Activated CD8-positive, alpha-beta memory T cell treated with anti-CD3 and anti-CD28 coated beads for 36 hours (primary cell): ENCODE measurements around the gene HIPK2. TPM values are rescaled to one million over a fixed set of nuclear protein-coding genes. Genes with fewer than 3 reads are reported as not detected.

Source experiments
- CTCF ChIA-PET: fragments of 350-600 bp; sonication (Branson Sonifier 250); formaldehyde crosslinking; loops from one replicate; lab custom pipeline; 2021; ENCODE audit warnings: antibody characterized with exemption; lab: Charles Lee
- POLR2A ChIA-PET: fragments of 350-600 bp; sonication (Branson Sonifier 250); formaldehyde crosslinking; loops from one replicate; lab custom pipeline; 2021; ENCODE audit warnings: antibody characterized with exemption; lab: Charles Lee
- total RNA-seq, 2 experiments: library from RNA; stranded (reverse); gene quantifications; one replicate each; pipeline ENCODE4 v1.2.3, GENCODE V29; 2021

The HIPK2 gene
- total RNA-seq, 2 experiments from 2014 or later: 18.7 to 19.9 TPM

DNA sequence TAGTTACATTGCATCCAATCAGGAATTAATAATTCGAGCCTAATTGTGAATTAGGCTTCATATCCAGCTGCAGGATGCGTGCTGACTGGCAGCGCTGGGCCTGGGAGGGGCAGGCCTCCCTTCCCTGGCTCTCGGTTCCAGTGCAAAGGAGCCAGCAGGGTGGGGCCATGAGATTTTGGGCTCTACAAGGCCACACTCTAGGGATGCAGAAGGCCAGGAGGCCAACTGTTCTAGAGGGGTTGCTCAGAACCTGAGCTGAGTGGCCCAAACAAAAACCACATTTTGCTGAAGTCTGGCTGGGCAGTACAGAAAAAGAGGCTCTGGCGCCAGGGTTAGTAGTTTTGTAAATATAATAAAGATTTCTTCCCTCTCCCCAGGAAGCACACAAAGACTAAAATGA lies 182.0 kb downstream of the HIPK2 start:
- ChIA-PET CTCF (no interaction called here), POLR2A (no interaction called here)

DNA sequence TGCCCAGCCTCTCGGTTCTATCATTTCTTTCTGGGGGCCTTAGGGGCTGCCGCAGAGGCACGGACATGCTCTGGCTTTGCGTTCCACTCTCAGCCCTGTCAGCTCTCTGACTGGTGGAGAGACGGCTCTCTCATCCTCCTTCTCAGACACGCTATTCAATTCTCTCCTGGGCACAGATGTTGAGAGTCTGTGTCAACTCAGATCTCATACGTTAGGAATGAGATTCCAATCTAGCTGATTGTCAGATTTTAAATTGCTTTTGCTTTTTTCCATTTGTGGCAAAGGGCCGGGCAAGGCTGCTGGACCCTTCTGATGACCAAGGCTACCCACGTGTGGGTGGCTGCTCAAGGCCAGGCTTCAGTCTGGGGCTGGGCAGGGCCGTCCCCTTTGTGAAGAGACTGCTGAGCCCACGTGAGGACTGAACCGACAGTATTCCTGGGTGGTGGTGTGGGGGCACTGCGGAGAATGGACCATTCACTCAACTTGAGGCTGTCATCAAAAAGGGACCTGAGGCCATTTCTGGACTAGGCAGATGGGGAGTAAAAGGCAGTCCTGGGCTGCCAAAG lies 182.8 kb downstream of the HIPK2 start:
- CTCF ChIA-PET: no interaction called here
- POLR2A ChIA-PET: no interaction called here

DNA sequence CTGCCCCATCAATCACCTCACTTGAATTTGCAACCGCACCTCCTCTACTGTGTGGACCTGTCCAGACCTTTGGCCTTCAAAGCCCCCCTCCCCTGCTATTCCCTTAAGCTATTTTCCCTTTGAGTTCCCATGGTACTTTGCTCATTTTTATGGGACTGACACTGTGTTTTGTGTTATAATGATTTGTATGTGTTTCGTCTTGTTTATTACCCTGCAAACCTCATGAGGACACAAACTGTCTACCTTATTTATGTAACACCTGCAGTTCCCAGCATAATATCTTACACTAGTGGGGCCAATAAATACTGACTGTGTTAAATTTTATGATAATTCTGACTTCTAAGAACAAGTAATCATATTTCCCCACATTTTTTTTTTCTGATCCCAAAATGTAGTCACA lies 183.7 kb downstream of the HIPK2 start:
- ChIA-PET CTCF (no interaction called here), POLR2A (no interaction called here)

DNA sequence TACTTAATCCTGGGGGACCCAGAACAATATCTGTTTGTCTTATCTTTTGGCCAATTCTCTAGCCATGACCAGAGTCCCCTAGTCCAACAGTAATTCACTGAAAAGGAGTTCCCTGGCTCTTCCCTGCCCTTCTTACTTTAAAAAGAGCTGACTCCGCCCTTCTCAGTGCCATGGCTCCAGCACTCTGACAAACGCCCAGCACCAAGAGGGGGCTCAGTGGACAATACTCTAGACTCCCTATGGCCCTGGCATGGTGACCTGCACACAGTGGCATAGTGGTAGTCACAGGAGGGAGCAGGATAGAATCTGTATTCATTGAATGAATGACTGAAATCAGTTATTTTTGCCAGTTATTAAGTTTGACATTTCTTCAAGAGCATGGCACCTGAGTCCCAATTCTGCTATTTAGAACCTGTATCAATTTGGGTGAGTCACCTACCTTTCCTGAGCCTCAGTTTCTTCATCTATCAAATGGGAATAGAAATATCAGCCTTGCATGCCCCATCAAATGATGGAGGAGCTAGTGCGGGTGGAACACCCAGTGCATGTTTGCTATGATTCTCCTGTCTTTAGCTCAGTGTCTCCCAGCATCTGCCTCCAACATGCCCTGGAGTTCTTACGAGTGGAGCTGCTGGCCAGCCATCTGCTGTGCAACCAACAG lies 184.9 kb downstream of the HIPK2 start:
- ChIA-PET CTCF (no interaction called here), POLR2A (no interaction called here)

DNA sequence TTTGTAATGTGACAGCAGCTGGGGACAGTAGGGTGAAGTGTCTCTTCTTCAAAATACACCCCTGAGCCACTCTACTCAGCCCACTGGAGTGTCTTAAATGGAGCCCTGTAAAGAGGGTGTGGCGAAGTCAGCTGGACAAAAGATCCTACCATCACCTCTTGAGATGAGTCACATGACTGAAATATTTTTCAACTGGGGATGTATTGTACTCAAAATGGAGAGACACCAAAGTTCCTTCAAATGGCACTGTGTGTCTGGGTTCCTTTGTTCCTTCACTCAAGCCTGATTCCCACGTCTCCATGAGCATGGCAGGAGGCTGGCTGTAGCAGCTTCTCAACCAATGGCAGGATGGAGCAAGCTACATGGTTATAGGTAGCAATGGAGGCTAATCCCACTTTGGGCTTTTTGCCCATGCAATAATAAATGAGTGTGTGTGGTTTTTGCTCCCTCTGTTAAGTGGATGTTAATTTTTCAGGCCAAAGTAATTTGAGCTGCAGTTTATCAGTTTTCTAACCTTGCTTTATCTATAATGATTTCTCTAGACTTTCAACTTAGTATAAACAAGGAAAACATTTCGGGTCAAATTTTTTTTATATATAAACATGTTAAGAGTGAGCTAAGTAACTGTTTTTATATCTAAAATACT lies 186.1 kb downstream of the HIPK2 start:
- ChIA-PET CTCF (interaction anchor here (0.6 kb wide), 1 partner anchor 10 kb away, joined by 3 read pairs; no protein-coding TSS in a partner anchor), POLR2A (no interaction called here)

DNA sequence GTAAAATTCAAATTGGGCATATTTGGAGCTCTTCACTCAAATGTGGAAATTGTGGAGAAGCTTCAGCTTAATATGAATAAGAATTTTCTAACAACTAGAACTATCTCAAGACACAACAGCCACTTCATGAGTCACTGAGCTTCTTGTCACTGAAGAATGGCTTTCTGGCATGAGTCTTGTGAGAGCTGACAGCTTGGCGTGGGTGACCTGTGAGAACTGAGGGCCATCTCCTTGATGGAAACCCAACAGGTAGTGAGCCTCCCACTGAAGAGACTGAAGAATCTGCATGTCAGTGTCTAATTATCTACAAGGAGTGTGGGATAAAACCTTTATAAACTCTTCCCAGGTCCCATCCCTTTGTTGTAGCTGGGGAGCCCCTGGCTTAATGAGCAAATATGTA lies 188.3 kb downstream of the HIPK2 start:
- CTCF ChIA-PET: interaction anchor here (1.5 to 1.7 kb wide), 3 partner anchors 13 to 57 kb away, joined by 4 to 7 read pairs (median 4); no protein-coding TSS in a partner anchor
- POLR2A ChIA-PET: no interaction called here

DNA sequence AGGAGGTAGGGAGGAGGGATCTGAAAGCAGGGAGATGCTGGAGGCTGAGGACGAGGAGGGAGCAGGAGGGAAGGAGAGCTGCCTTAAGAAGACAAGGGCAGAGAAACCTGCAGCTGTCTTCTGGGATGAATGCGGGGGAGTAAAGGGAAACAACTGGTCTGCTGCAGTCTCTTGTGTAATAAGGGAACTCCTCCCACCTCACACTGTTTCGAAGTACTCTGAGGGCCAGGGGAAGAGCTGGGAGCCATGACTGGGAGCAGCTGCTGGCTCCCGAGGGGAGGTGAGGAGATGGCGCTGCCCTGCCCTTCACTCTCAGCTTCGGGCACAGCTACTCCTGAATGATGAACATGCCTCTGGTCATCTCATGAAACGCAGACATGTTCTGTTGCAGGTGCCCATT lies 189.2 kb downstream of the HIPK2 start:
- ChIA-PET CTCF (interaction anchor here (0.8 to 1.7 kb wide), 2 partner anchors 14 to 58 kb away, joined by 3 to 4 read pairs; no protein-coding TSS in a partner anchor), POLR2A (no interaction called here)

DNA sequence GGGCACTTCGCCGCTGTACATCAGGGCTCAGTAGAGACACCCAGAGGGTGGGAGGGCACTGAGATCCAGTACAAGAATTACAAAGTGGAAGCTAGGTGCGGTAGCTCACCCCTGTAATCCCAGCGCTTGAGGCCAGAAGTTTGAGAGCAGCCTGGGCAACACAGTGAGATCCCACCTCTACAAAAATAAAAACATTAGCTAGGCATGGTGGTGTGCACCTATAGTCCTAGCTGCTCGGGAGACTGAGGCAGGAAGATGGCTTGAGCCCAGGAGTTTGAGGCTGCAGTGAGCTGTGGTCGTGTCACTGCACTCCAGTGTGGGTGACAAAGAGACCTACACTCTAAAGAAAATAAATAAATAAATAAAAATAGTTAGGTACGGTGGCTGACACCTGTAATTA lies 190.3 kb downstream of the HIPK2 start:
- CTCF ChIA-PET: interaction anchor here (0.6 to 1.7 kb wide), 2 partner anchors 59 to 297 kb away, joined by 4 to 5 read pairs; no protein-coding TSS in a partner anchor

DNA sequence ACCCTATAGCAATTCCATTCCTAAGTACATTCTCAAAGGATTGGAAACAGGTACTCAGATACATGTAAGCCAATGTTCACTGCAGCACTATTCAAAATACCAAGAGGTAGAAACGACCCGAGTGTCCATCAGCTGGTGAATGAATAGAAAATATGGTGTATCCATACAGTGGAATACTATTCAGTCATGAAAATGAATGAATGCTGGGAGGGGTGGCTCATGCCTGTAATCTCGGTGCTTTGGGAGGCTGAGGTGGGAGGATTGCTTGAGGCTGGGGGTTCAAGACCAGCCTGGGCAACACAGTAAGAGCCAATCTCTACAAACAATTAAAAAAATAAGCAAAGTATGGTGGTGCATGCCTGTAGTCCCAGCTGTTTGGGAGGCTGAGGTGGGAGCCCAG lies 191.5 kb downstream of the HIPK2 start:
- POLR2A ChIA-PET: no interaction called here
- CTCF ChIA-PET: no interaction called here

More for the DNA sequence above, 190.3 kb downstream of the HIPK2 start:
- POLR2A ChIA-PET: no interaction called here

DNA sequence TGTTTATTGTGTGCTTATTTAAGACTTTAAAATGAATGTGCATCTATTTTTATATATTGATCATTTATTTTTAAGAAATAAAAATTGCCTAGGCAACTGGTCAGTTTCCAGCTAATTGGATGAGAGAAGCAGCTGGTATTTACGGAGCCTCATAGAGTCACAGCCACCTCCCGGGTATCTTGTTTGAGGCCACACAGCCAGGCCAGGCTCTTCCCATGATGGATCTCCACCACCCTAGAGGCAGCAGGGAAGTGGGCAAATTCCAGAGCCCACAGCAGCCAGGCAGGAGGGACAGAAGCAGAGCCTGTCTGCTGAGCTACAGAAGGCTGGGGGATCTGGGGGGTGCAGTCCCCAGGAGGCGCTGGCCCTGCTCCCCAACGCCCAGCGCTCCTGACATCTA lies 192.8 kb downstream of the HIPK2 start:
- CTCF ChIA-PET: no interaction called here
- POLR2A ChIA-PET: no interaction called here

DNA sequence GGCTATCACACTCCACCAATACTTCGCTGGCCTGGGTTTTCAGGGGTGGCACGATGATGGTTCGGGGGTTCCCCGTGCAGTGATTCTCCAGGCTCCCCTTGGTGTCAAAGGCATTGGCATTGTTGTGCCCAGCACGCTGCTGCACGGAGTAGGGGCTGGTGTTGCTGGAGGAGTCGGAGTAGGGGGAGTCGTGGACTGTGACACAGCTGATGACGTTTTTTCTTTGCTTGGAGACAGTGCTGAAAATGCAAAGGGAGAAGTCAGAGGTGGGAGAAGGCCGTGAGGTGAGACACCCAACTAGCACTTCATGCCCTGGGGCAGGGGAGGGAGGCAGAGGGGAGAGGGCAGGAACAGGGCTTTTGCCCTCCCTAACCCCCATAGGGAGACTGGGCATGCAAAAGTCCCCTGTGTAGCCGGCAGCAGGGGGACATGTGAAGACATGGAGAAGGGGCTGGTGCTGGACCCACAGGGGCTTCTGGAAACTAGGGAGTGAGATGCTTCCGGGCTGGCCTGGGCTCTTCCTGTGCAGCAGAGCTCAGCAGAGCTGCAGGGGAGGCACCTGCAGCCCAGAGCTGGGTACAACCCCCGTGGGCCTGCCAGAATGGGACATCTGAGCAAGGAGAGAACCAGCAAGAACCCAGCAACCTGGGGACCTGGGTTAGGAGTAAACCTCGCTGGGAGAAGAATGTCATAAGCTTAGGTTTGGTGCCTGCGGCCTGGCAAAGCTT lies 193.8 kb downstream of the HIPK2 start:
- CTCF ChIA-PET: no interaction called here

DNA sequence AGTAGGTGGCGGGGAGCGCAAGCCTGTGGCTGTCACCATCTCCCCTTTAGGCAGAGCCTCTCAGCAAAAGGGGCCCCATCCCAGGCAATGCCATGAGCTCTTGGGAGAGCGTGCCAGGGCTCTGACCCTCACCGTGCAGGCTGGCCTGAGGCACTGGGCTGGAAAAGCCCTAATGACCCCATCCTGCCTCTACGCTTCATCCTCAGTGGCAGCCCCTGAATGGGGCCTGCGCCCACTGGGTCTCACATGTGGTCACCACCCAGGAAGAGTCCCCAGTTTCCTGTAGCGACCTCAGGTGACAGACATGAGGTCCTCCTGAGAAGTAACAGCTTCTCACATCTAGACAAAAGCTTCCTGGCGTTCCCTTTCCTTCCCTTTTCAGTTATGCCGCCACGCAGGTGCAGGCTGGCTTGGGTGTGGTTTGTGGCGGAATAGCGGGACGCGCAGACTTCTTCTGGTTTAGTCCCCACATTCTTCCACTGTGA lies 195.1 kb downstream of the HIPK2 start:
- CTCF ChIA-PET: no interaction called here
- POLR2A ChIA-PET: no interaction called here

More for the DNA sequence above, 193.8 kb downstream of the HIPK2 start:
- POLR2A ChIA-PET: no interaction called here

DNA sequence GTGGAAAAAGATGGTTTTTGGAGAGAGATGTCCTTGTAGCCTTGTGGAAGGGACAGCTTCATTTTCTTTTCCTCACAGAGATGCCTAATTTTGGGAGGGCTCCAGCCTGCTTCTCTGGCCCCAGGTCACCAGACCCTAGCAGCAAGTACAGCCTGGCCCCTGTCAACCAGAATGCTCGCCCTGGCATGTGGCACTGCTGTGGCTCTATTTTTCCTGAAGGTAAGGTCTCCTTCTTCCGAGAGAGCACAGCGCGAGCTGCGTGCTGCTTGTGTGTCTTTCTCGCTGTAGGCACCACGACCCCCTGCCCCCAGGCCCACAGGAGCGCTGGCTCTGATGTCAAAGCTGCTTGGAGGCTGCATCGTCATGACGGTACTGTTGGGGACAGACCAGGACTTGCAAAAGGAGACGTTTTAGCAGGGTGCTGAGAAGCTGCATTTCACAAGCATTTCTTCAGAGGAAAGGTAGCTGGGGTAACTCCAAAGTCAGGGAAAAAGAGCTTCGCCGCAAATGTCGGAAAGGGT lies 195.6 kb downstream of the HIPK2 start:
- POLR2A ChIA-PET: no interaction called here
- CTCF ChIA-PET: no interaction called here

DNA sequence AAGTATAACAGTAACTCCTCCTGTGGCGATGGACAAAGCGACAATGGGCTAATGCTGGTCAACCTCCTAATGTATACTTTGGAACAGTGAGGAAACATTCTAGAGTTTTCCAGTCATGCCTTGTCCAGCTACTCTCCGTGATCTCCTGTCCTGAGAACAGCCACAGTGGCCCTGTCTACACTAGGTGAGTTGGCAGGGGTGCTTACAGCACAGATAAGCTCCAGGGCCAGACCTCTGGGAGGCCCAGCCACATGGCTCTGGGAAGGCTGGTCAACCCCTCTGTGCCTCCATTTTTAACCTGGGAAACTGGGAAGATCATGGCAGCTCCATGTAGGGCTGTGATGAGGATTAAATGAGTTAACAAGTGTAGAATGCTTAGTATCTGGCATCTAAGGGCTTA lies 197.4 kb downstream of the HIPK2 start:
- ChIA-PET POLR2A (no interaction called here), CTCF (interaction anchor here (0.5 kb wide), 1 partner anchor 85 kb away, joined by 3 read pairs; no protein-coding TSS in a partner anchor)

DNA sequence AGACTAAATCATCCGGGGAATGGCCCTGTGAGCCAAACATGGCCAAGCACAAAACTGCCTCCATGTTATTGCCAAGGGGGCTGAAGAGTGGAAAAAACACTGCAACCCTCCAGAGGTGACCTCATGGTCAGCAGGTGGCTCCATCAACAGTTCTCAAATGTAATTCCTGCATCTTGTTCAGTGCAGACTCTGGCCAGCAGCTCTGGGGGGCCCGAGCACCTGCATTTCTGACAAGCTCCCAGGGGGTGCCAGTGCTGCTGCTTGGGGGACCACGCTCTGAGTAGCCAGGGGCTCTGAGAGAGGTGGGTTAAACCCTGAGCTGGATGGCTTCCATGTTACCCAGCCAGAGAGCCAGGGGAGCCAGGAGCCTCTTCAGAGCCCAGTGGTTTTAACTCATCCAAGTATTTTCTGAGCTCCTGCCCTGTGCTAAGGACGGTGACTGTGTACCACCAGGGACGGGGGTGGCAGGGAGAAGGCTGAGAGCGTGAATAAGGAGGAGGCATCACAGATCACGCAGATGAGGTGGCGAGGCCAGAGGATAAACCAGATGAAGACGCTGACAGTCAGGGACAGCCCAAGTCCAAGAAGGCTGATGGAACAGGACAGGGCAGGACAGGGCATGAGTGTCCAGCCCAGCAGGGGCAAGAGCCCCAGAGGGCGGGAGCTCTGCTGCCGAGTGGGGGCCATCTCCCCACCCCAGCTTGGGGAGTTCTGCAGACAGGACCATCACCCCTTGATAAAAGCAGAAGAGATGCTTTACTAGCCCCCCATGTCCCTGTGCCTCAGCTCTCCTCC lies 201.4 kb downstream of the HIPK2 start:
- POLR2A ChIA-PET: no interaction called here
- CTCF ChIA-PET: no interaction called here

DNA sequence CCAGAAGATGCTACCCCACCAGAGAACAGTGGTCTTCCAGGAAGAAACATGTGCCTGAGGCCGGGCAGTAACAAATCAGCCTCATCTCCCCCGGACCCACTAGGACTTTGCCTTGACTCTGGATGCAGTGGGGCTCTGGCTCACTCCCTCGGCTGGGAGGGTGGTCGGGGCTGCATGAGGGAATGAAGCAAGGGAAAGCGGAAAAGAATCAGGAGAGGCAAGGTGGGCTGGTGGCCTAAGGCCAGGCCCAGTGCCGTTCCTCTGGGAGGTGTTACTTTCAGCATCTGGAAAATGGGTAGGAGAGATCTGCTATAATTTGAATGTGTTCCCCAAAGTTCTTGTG lies 202.5 kb downstream of the HIPK2 start:
- ChIA-PET POLR2A (no interaction called here), CTCF (no interaction called here)

DNA sequence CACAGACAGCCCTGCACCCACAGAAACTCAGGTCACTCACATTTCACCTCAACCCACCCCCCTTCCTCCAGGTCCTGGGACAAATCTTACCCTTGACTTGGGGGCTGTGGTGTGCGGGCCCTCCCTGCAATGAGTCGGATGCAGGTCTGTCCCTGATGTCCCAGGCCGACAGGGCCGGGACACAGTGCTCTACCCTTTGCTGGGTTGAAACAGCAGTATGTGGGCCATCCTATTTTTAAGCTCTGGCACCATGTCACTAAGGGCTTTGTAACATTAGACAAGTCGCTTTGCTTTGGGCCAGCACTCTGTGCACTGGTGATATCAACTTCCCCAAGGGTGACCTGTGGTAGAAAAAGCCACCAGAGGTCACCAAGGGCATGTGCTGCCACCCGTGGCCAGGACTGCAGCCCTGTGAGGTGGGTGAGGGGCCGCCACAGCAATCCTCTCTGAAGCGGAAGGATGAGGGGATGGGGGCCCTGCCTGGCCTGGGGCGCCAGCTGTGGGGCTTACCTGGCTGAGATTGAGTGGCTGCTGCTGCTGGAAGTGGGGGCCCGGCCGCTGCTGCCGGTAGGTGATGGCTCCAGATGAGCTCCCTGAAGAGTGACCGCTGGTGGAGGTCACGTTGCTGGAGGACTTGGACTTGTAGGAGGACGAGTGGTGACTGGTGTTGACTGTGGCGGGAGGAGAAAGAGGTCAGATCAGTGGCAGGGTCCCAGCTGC lies 203.0 kb downstream of the HIPK2 start:
- POLR2A ChIA-PET: no interaction called here
- CTCF ChIA-PET: no interaction called here

DNA sequence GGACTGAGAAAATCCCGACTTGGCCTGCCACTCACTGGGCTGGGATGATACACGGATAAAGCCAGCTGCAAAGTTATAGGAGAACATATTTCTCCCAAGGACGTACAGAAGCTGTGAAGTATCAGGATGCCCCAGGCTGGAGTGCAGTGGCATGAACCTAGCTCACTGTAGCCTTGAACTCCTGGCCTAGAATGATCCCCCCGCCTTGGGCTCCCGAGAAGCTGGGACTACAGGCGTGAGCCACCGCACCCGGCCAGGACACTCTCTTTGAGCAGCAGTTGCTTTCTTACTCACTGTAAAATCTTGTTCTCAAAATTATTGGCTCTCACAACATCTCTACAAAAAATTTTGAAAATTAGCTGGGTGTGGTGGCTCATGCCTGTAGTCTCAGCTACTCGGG lies 203.9 kb downstream of the HIPK2 start:
- ChIA-PET POLR2A (no interaction called here), CTCF (interaction anchor here (0.8 kb wide), 1 partner anchor 28 kb away, joined by 4 read pairs; no protein-coding TSS in a partner anchor)
